Heart right ventricle (tissue), 16 donors: Measurements from ENCODE around the gene CIAO2B. TPM values are rescaled to one million over a fixed set of nuclear protein-coding genes. Genes with fewer than 3 reads are reported as not detected.

Source experiments
- ATAC-seq, 8 donors: fragments of 200-7000 bp; cut with Tn5 transposase; one replicate each; pipeline ENCODE4 v1.9.1; 2020; ENCODE audit warnings: mild to moderate bottlenecking in 8 of 8, moderate library complexity in 8 of 8, moderate number of reproducible peaks in 1 of 8
- DNase-seq, 2 donors: peaks; one replicate each; pipeline ENCODE4 v3.0.0-alpha.2; 2020
- H3K27ac ChIP-seq, 10 donors: fragments of 200-600 bp; sonication (generic) in 2 of 10; one replicate each; pipeline versions ENCODE4 v1.5.0 to v1.8.0; 2020 to 2022; ENCODE audit warnings: mild to moderate bottlenecking in 3 of 10
- H3K27me3 ChIP-seq, 7 donors: fragments of 200-600 bp; one replicate each; pipeline ENCODE4 v1.8.0; 2021 to 2022; ENCODE audit warnings: mild to moderate bottlenecking in 2 of 7
- H3K36me3 ChIP-seq, 9 donors: fragments of 200-600 bp; sonication (generic) in 1 of 9; one replicate each; pipeline versions ENCODE4 v1.5.0 to v1.8.0; 2020 to 2022; ENCODE audit warnings: mild to moderate bottlenecking in 2 of 9
- H3K4me1 ChIP-seq, 9 donors: fragments of 200-600 bp; sonication (generic) in 1 of 9; one replicate each; pipeline versions ENCODE4 v1.5.0 to v1.8.0; 2020 to 2022; ENCODE audit warnings: mild to moderate bottlenecking in 4 of 9
- H3K4me3 ChIP-seq, 10 donors: fragments of 200-600 bp; sonication (generic) in 2 of 10; one replicate each; pipeline versions ENCODE4 v1.5.0 to v1.8.0; 2020 to 2022; ENCODE audit warnings: mild to moderate bottlenecking in 7 of 10, moderate library complexity in 2 of 10
- H3K9me3 ChIP-seq, 11 donors: fragments of 200-600 bp in 10 of 11; sonication (generic) in 2 of 11; one replicate each; pipeline versions ENCODE4 v1.5.0 to v1.8.0; 2013 to 2022; ENCODE audit warnings: mild to moderate bottlenecking in 2 of 11, control low read depth in 1 of 11, moderate library complexity in 1 of 11
- CTCF ChIP-seq, 9 donors: fragments of 200-600 bp; sonication (generic) in 2 of 9; IDR thresholded peaks; one replicate each; pipeline versions ENCODE4 v1.5.0 to v1.8.0; 2021 to 2022; ENCODE audit warnings: antibody characterized with exemption in 9 of 9, mild to moderate bottlenecking in 5 of 9, moderate library complexity in 1 of 9
- WGBS, 2 donors: extraction: QIAGEN DNeasy Blood & Tissue Kit; methylation state at CpG; one replicate each; pipeline ENCODE4 v1.1.7; 2013; ENCODE audit warnings: inconsistent platforms in 1 of 2; 5-methylcytosine and 5-hydroxymethylcytosine counted together
- intact Hi-C, 10 donors: fragments of 100-400 bp; cut with DNase I; formaldehyde crosslinking; loops; one replicate each; pipeline versions ENCODE4 v1.11.1 to v1.14.2; 2022
- polyA plus RNA-seq, 2 donors: library from polyadenylated mRNA; stranded (reverse); fragments of 200-250 nt; gene quantifications; one replicate each; pipeline ENCODE4 v1.2.3, GENCODE V29; 2013
- total RNA-seq, 10 donors: library from RNA; stranded (reverse); fragmentation: NEBNext Ultra II Directional in 3 of 10; extraction: Animal tissue kit (Norgen Biotek cat#: 25700) in 3 of 10; gene quantifications; one replicate each; pipeline versions ENCODE4 v1.2.1 to v1.2.4, GENCODE V29; 2021 to 2023
- donor health status: Arrhythmogenic right ventricular cardiomyopathy.
- donor health status: ischemic (EF 13 %, LVEDD 7.1; RV severe dilation, severe dysfunction).
- donor health status: healthy with polysubstance abuse.
- donor health status: DM: no; HTN: yes; CAD: no.
- donor health status: DM: no; HTN: no; CAD: no.
- donor health status: ischemic (EF 25% LVEDD 6.9; RV normal size, moderate dysfunction).
- donor health status: ischemic (EF 25% LVEDD 5.7; RV mildly dilated, moderate dysfunction).
- donor health status: healthy.
- donor health status: DM: yes; HTN: yes; CAD: no.
- donor health status: Ischemic cardiomyopathy.
- donor health status: ischemic (EF 35%, LVEDD 5.7; RV mildly dilated, moderate dysfunction).
- donor health status: nonischemic (EF 11% LVEDD 7.7; RV severe dilation, severe dysfunction).
- donor health status: DM: yes; HTN: yes; CAD: no.
- donor health status: PGD.
- donor health status: ischemic (EF 29% LVEDD 5.4; RV normal size, mild dysfunction).
- donor health status: nonischemic (EF 23%, LVEDD 6.1; RV moderate dilation, normal function).

CIAO2B gene
- total and polyA plus RNA-seq, 12 donors: 103 to 743 (median 115) TPM

GRCh38 chr16:66918803-66919568 lies 15.2 kb downstream of the CIAO2B start, which contains the start of gene CDH16:
CDH16 (minus strand) TSS chr16:66918885; CDS start chr16:66918065, 820 bp downstream.
- H3K36me3 ChIP-seq: peaks cover 0 to 12% (median 0%) of the 10 kb centered on the region in 9 donors
- DNase-seq (no peak), ATAC-seq (peak in 6 of 8 donors; percentile 3 to 26 (median 10))
- no peaks in the 10 kb centered on the region for H3K9me3 ChIP-seq
- WGBS, 2 donors: 61 to 68% methylated on average over 7 of the region's 7 CpGs
- peaks cover 0 to 36% (median 13%) of the 10 kb centered on the region in 7 donors for H3K27me3 ChIP-seq
- no peak for TF ChIP-seq CTCF (IDR thresholded peaks at IDR 0.05)
- intact Hi-C loops: no loop called here
- H3K4me1 ChIP-seq: peaks cover 3 to 52% (median 24%) of the 10 kb centered on the region in 9 donors
- no peak within 1 kb of the TSS for H3K4me3 ChIP-seq
- H3K27ac ChIP-seq: peak within 1 kb of the TSS; percentile 44 to 97 (median 84)

- no peak for TF ChIP-seq CTCF (IDR thresholded peaks at IDR 0.05)
- H3K36me3 ChIP-seq: peaks cover 0 to 9% (median 0%) of the 10 kb centered on the region in 9 donors
- 81 to 87% methylated on average over 6 of the region's 6 CpGs for WGBS, 2 donors
- DNase-seq (no peak), ATAC-seq (no peak)
- H3K4me1 ChIP-seq: peaks cover 3 to 46% (median 24%) of the 10 kb centered on the region in 9 donors
- no peaks in the 10 kb centered on the region for H3K9me3 ChIP-seq
- intact Hi-C loops: no loop called here
- peaks cover 0 to 30% (median 7%) of the 10 kb centered on the region in 7 donors for H3K27me3 ChIP-seq
- peak overlapping the region in 6 of 10 donors; percentile 73 to 97 (median 86) for H3K27ac ChIP-seq
- no peak overlapping the region for H3K4me3 ChIP-seq
Observed at GRCh38 chr16:66918355-66918754, 15.8 kb downstream of the CIAO2B start.

- TF ChIP-seq CTCF (IDR thresholded peaks at IDR 0.05): no peak
- intact Hi-C loops: no loop called here
- Histone ChIP-seq H3K4me3 (no peak overlapping the region), H3K27ac (no peak overlapping the region), H3K27me3 (peaks cover 0 to 25% (median 2%) of the 10 kb centered on the region in 7 donors), H3K4me1 (peaks cover 0 to 40% (median 24%) of the 10 kb centered on the region in 9 donors), H3K36me3 (peaks cover 0 to 9% (median 0%) of the 10 kb centered on the region in 9 donors), H3K9me3 (no peaks in the 10 kb centered on the region)
- 90% methylated on average over 9 of the region's 9 CpGs for WGBS, 2 donors
- ATAC-seq: no peak
- no peak for DNase-seq
Observed at GRCh38 chr16:66917741-66918140, 16.5 kb downstream of the CIAO2B start.

- ATAC-seq: no peak
- 85 to 86% methylated on average over 6 of the region's 6 CpGs for WGBS, 2 donors
- no peak for DNase-seq
- TF ChIP-seq CTCF (IDR thresholded peaks at IDR 0.05): no peak
- Histone ChIP-seq H3K4me1 (peaks cover 0 to 28% (median 15%) of the 10 kb centered on the region in 9 donors), H3K27me3 (peaks cover 0 to 14% (median 2%) of the 10 kb centered on the region in 7 donors), H3K36me3 (peaks cover 0 to 4% (median 0%) of the 10 kb centered on the region in 9 donors), H3K27ac (no peak overlapping the region), H3K4me3 (no peak overlapping the region), H3K9me3 (no peaks in the 10 kb centered on the region)
- intact Hi-C loops: no loop called here
Observed at GRCh38 chr16:66916518-66916917, 17.7 kb downstream of the CIAO2B start.
